Stimulated activated CD8-positive, alpha-beta memory T cell treated with anti-CD3 and anti-CD28 coated beads, Interleukin-4, amount 100 ng/mL, for 48 hours (primary cell): Measurements from ENCODE around the gene EIF1.

Source experiments
- DNase-seq: peaks from one replicate; pipeline ENCODE4 v3.0.0-alpha.2; 2020

Gene EIF1

GRCh38 chr17:41738077-41738800, 49.6 kb downstream of the EIF1 start:
- peak; percentile 89 for DNase-seq

GRCh38 chr17:41738801-41739112, 50.1 kb downstream of the EIF1 start:
- DNase-seq = no peak

- no peak for DNase-seq
Measured at GRCh38 chr17:41739661-41740352, 51.1 kb downstream of the EIF1 start.

DNA sequence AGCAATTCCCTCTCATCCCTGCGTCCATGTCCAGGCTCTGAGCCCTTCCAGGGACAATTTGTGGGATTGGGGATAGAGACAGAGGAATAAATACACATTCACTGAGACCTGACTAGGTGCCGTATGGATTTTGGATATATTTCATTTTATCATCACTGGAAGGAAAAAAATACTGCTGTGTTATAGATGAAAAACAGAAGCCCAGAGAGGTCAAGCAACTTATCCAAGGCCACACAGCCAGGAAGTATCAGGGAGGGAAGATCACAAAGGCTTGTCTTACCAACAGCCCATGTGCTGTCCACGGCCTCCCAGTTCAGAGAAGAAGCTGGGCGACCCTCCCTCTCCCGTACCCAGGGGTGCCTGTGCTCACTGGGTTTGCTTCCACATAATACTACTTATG, 51.8 kb downstream of the EIF1 start:
- no peak for DNase-seq

GRCh38 chr17:41741709-41742108, 53.0 kb downstream of the EIF1 start:
- no peak for DNase-seq
